Activated CD8-positive, alpha-beta memory T cell treated with anti-CD3 and anti-CD28 coated beads for 1 hour (primary cell): ENCODE measurements around the gene SRD5A3.
A peak's percentile ranks its signal among the peaks of the same experiment; 100 is the strongest.

Experiments used
- DNase-seq, 2 donors: peaks; one replicate each; pipeline ENCODE4 v3.0.0-alpha.2; 2020; ENCODE audit warnings: low read depth in 1 of 2; ENCODE audit errors: extremely low read depth in 1 of 2

Gene SRD5A3

GRCh38 chr4:55345980-55346850, at the start of gene SRD5A3:
Gene SRD5A3 (plus strand): TSS chr4:55346242. CDS start chr4:55346337, 95 bp downstream.
- DNase-seq: peak; percentile 34 to 74

- no peak for DNase-seq
Observed at GRCh38 chr4:55297346-55297745, 48.7 kb upstream of the SRD5A3 start.

GRCh38 chr4:55303760-55304165, 42.3 kb upstream of the SRD5A3 start:
- no peak for DNase-seq

- no peak for DNase-seq
Observed at GRCh38 chr4:55304303-55304702, 41.7 kb upstream of the SRD5A3 start.

- DNase-seq: no peak
Observed at GRCh38 chr4:55308071-55308470, 38.0 kb upstream of the SRD5A3 start.

GRCh38 chr4:55311792-55312488, 34.1 kb upstream of the SRD5A3 start:
- DNase-seq: no peak

- DNase-seq: no peak
Observed at GRCh38 chr4:55312489-55313101, 33.4 kb upstream of the SRD5A3 start.

- DNase-seq: no peak
Observed at GRCh38 chr4:55314141-55314820, 31.8 kb upstream of the SRD5A3 start.

GRCh38 chr4:55318175-55319129, 27.6 kb upstream of the SRD5A3 start:
- no peak for DNase-seq

GRCh38 chr4:55321707-55322264, 24.3 kb upstream of the SRD5A3 start:
- DNase-seq: no peak

GRCh38 chr4:55323375-55323774, 22.7 kb upstream of the SRD5A3 start:
- DNase-seq: no peak

- DNase-seq: no peak
Observed at GRCh38 chr4:55326629-55327028, 19.4 kb upstream of the SRD5A3 start.

GRCh38 chr4:55329012-55329411, 17.0 kb upstream of the SRD5A3 start:
- no peak for DNase-seq

- DNase-seq: no peak
Observed at GRCh38 chr4:55330241-55330640, 15.8 kb upstream of the SRD5A3 start.

- no peak for DNase-seq
Observed at GRCh38 chr4:55336138-55337034, 9.7 kb upstream of the SRD5A3 start.

- no peak for DNase-seq
Observed at GRCh38 chr4:55337944-55338343, 8.1 kb upstream of the SRD5A3 start.

- DNase-seq: no peak
Observed at GRCh38 chr4:55338486-55338885, 7.6 kb upstream of the SRD5A3 start.

- no peak for DNase-seq
Observed at GRCh38 chr4:55340266-55340665, 5.8 kb upstream of the SRD5A3 start.

- no peak for DNase-seq
Observed at GRCh38 chr4:55343887-55344286, 2.2 kb upstream of the SRD5A3 start.
